ENCODE results near the gene SFI1.

GRCh38 chr22:31609716-31610115 is 113.4 kb downstream of the SFI1 start:
- TF ChIP-seq CTCF (IDR thresholded peaks at IDR 0.05; ENCODE audit: borderline replicate concordance, extremely low read depth, low read length, poor library complexity, severe bottlenecking) (no peak), EZH2 (IDR thresholded peaks at IDR 0.05; ENCODE audit: borderline replicate concordance, low read depth, low read length, severe bottlenecking) (no peak)

All from DND-41 (cell line).